WERI-Rb-1 (cell line): ENCODE data around the gene TENM4.

Source experiments
- DNase-seq: peaks from one replicate; pipeline ENCODE4 v3.0.0-alpha.2; 2020
- H3K27ac ChIP-seq: fragments of 250-450 bp; sonication (Bioruptor Pico); 2 replicates; pipeline ENCODE4 v1.5.1; 2020; ENCODE audit warnings: mild to moderate bottlenecking, moderate library complexity
- H3K27me3 ChIP-seq: fragments of 250-450 bp; sonication (Bioruptor Pico); 2 replicates; pipeline ENCODE4 v1.5.1; 2021; ENCODE audit warnings: mild to moderate bottlenecking, low read depth, moderate library complexity; ENCODE audit not compliant: insufficient read depth, severe bottlenecking
- H3K36me3 ChIP-seq: fragments of 250-450 bp; sonication (Bioruptor Pico); 2 replicates; pipeline ENCODE4 v1.5.1; 2020; ENCODE audit warnings: mild to moderate bottlenecking, moderate library complexity
- H3K4me3 ChIP-seq: 2 replicates; pipeline ENCODE4 v1.5.1; 2011; ENCODE audit warnings: low read depth, mild to moderate bottlenecking, control low read depth, low read length
- H3K9me3 ChIP-seq: fragments of 250-450 bp; sonication (Bioruptor Pico); 2 replicates; pipeline ENCODE4 v1.5.1; 2021; ENCODE audit warnings: mild to moderate bottlenecking, moderate library complexity; ENCODE audit not compliant: severe bottlenecking
- CTCF ChIP-seq: IDR thresholded peaks from 2 replicates; pipeline ENCODE4 v1.5.1; 2011; ENCODE audit warnings: low read depth, mild to moderate bottlenecking, control low read depth, inconsistent platforms, low read length

The TENM4 gene

GRCh38 chr11:78961247-78961646, 479.6 kb downstream of the TENM4 start:
- peak; percentile 88 for TF ChIP-seq CTCF
- Histone ChIP-seq H3K27ac (no peak overlapping the region), H3K9me3 (no peaks in the 10 kb centered on the region), H3K36me3 (no peaks in the 10 kb centered on the region), H3K27me3 (no peaks in the 10 kb centered on the region), H3K4me3 (no peak overlapping the region)
- peak; percentile 78 for DNase-seq

GRCh38 chr11:78958444-78958843, 482.4 kb downstream of the TENM4 start:
- no peak for TF ChIP-seq CTCF
- no peaks in the 10 kb centered on the region for H3K9me3 ChIP-seq

GRCh38 chr11:78957476-78958245, 483.2 kb downstream of the TENM4 start:
- no peaks in the 10 kb centered on the region for H3K36me3 ChIP-seq
- no peak overlapping the region for H3K27ac ChIP-seq
- TF ChIP-seq CTCF = no peak
- H3K27me3 ChIP-seq = no peaks in the 10 kb centered on the region
- H3K4me3 ChIP-seq = no peak overlapping the region
- DNase-seq = no peak
- H3K9me3 ChIP-seq = no peaks in the 10 kb centered on the region

More at GRCh38 chr11:78958444-78958843, 482.4 kb downstream of the TENM4 start:
- DNase-seq = no peak
- Histone ChIP-seq H3K36me3 (no peaks in the 10 kb centered on the region), H3K27ac (no peak overlapping the region), H3K27me3 (no peaks in the 10 kb centered on the region), H3K4me3 (no peak overlapping the region)

GRCh38 chr11:78954696-78955095, 486.1 kb downstream of the TENM4 start:
- no peaks in the 10 kb centered on the region for H3K27me3 ChIP-seq
- no peaks in the 10 kb centered on the region for H3K36me3 ChIP-seq
- no peak overlapping the region for H3K27ac ChIP-seq
- H3K4me3 ChIP-seq = no peak overlapping the region
- no peak for DNase-seq
- H3K9me3 ChIP-seq = no peaks in the 10 kb centered on the region
- no peak for TF ChIP-seq CTCF

GRCh38 chr11:78954261-78954660, 486.6 kb downstream of the TENM4 start:
- no peak overlapping the region for H3K4me3 ChIP-seq
- no peaks in the 10 kb centered on the region for H3K27me3 ChIP-seq
- TF ChIP-seq CTCF = no peak
- no peak for DNase-seq
- H3K27ac ChIP-seq = no peak overlapping the region
- no peaks in the 10 kb centered on the region for H3K36me3 ChIP-seq
- no peaks in the 10 kb centered on the region for H3K9me3 ChIP-seq

GRCh38 chr11:78952890-78953289, 487.9 kb downstream of the TENM4 start:
- no peak overlapping the region for H3K27ac ChIP-seq
- H3K4me3 ChIP-seq = no peak overlapping the region
- TF ChIP-seq CTCF = no peak
- H3K27me3 ChIP-seq = no peaks in the 10 kb centered on the region
- DNase-seq = no peak
- no peaks in the 10 kb centered on the region for H3K9me3 ChIP-seq
- no peaks in the 10 kb centered on the region for H3K36me3 ChIP-seq
